GM12878 (cell line): ENCODE data around the gene HOXA2. TPM values are rescaled to one million over a fixed set of nuclear protein-coding genes. Genes with fewer than 3 reads are reported as not detected.

Experiments
- ATAC-seq: fragments of 200-7000 bp; cut with Tn5 transposase; 3 replicates; pipeline ENCODE4 v1.9.1; 2020; ENCODE audit warnings: mild to moderate bottlenecking, moderate library complexity
- BruUV-seq: library from RNA; stranded (reverse); fragments of 400-500 nt; replicated peaks from 2 replicates; lab custom pipeline; 2021; lab: Mats Ljungman, UMichigan
- CTCF ChIA-PET: fragments of 300-600 bp; sonication (Branson Sonifier 250); formaldehyde crosslinking; extraction: SDS; loops from one replicate; lab custom pipeline; 2021; ENCODE audit warnings: inconsistent platforms; lab: Yijun Ruan, JAX
- POLR2A ChIA-PET: fragments of 350-600 bp; formaldehyde crosslinking; extraction: SDS; loops from one replicate; lab custom pipeline; 2021; ENCODE audit warnings: inconsistent platforms; lab: Charles Lee
- RAD21 ChIA-PET: fragments of 300-600 bp; sonication (Branson Sonifier 250); formaldehyde crosslinking; loops from one replicate; lab custom pipeline; 2023; ENCODE audit warnings: antibody characterized with exemption; ENCODE audit not compliant: unreplicated experiment; lab: Charles Lee
- SMC1A ChIA-PET: fragments of 300-600 bp; sonication (Branson Sonifier 250); formaldehyde crosslinking; loops from one replicate; lab custom pipeline; 2023; ENCODE audit not compliant: unreplicated experiment, uncharacterized antibody; lab: Charles Lee
- DNase-seq: peaks from one replicate; pipeline ENCODE4 v3.0.0-alpha.2; 2011; ENCODE audit warnings: low read depth, low spot score
- FAIRE-seq: peaks from 3 replicates; lab custom pipeline; 2011; peaks lifted over from hg19 to GRCh38; lab: Jason Lieb, UNC
- H2AFZ ChIP-seq: 2 replicates; pipeline ENCODE4 v1.6.0; 2011; ENCODE audit warnings: low read depth, low read length, control low read depth; ENCODE audit not compliant: control insufficient read depth
- H3K27ac ChIP-seq: 2 replicates; pipeline ENCODE4 v1.5.1; 2011; ENCODE audit warnings: control low read depth; ENCODE audit not compliant: control insufficient read depth, insufficient read depth
- H3K27me3 ChIP-seq, 2 experiments: replicated peaks in 1 of 2; 2 replicates each; pipeline versions ENCODE4 v1.6.0 to v1.6.1; 2011; ENCODE audit warnings: low read length in 1 of 2; ENCODE audit not compliant: control insufficient read depth in 2 of 2, insufficient read depth in 2 of 2
- H3K36me3 ChIP-seq, 2 experiments: 2 replicates each; pipeline ENCODE4 v1.5.1; 2011; ENCODE audit warnings: low read length in 1 of 2; ENCODE audit not compliant: control insufficient read depth in 2 of 2, insufficient read depth in 2 of 2
- H3K4me1 ChIP-seq: 2 replicates; pipeline ENCODE4 v1.6.1; 2011; ENCODE audit warnings: mild to moderate bottlenecking, low read length, moderate library complexity, mixed read lengths; ENCODE audit not compliant: control insufficient read depth, insufficient read depth
- H3K4me2 ChIP-seq: 2 replicates; pipeline ENCODE4 v1.6.0; 2011; ENCODE audit warnings: control low read depth; ENCODE audit not compliant: control insufficient read depth, insufficient read depth
- H3K4me3 ChIP-seq: fragments of 200-600 bp; sonication (generic); 2 replicates; pipeline ENCODE4 v1.5.1; 2016
- H3K79me2 ChIP-seq: 2 replicates; pipeline ENCODE4 v1.6.0; 2011; ENCODE audit warnings: low read length; ENCODE audit not compliant: control insufficient read depth, insufficient read depth
- H3K9ac ChIP-seq: 2 replicates; pipeline ENCODE4 v1.8.0; 2011; ENCODE audit warnings: low read length, control low read depth, mixed read lengths; ENCODE audit not compliant: control insufficient read depth, insufficient read depth
- H3K9me3 ChIP-seq: replicated peaks from 3 replicates; pipeline ENCODE4 v1.5.1; 2011; ENCODE audit warnings: mild to moderate bottlenecking, low read length; ENCODE audit not compliant: control insufficient read depth, insufficient read depth
- H4K20me1 ChIP-seq: 2 replicates; pipeline ENCODE4 v1.6.0; 2011; ENCODE audit not compliant: control insufficient read depth, insufficient read depth
- CHD2 ChIP-seq: IDR thresholded peaks from 2 replicates; pipeline ENCODE4 v1.6.1; 2011; ENCODE audit warnings: low read depth, low read length, improper control_type of control experiment, borderline replicate concordance
- FOXK2 ChIP-seq: fragments of 450-650 bp; IDR thresholded peaks from 2 replicates; pipeline ENCODE4 v1.6.1; 2017; ENCODE audit warnings: mild to moderate bottlenecking, moderate library complexity
- NFYB ChIP-seq: IDR thresholded peaks from 2 replicates; pipeline ENCODE4 v1.6.1; 2011; ENCODE audit warnings: low read depth, mild to moderate bottlenecking, low read length, improper control_type of control experiment, moderate library complexity; ENCODE audit not compliant: insufficient read depth
- PAX5 ChIP-seq: IDR thresholded peaks from 2 replicates; pipeline ENCODE4 v1.6.1; 2011; ENCODE audit warnings: low read depth, low read length, borderline replicate concordance
- PAX8 ChIP-seq: fragments of 450-650 bp; IDR thresholded peaks from 2 replicates; pipeline ENCODE4 v1.6.1; 2017; ENCODE audit warnings: mild to moderate bottlenecking, moderate library complexity
- RAD51 ChIP-seq: fragments of 450-650 bp; IDR thresholded peaks from 2 replicates; pipeline ENCODE4 v1.6.1; 2016; ENCODE audit warnings: moderate library complexity, mild to moderate bottlenecking, inconsistent platforms
- RUNX3 ChIP-seq: IDR thresholded peaks from 2 replicates; pipeline ENCODE4 v1.6.1; 2012; ENCODE audit warnings: low read length, inconsistent platforms
- SMAD1 ChIP-seq: fragments of 450-650 bp; IDR thresholded peaks from 2 replicates; pipeline ENCODE4 v1.6.1; 2018; ENCODE audit warnings: mild to moderate bottlenecking, low read depth; ENCODE audit not compliant: partially characterized antibody
- YY1 ChIP-seq: IDR thresholded peaks from 2 replicates; pipeline ENCODE4 v1.6.1; 2011; ENCODE audit warnings: low read depth, mild to moderate bottlenecking, low read length
- ZNF384 ChIP-seq: IDR thresholded peaks from 2 replicates; pipeline ENCODE4 v1.6.1; 2012; ENCODE audit warnings: low read depth, mild to moderate bottlenecking, low read length, improper control_type of control experiment, borderline replicate concordance
- WGBS: methylation state at CpG from one replicate; pipeline ENCODE4 v1.1.6; 2016; ENCODE audit warnings: low lambda C conversion rate; ENCODE audit not compliant: insufficient replicate concordance, insufficient coverage; ENCODE audit errors: missing lambda C conversion rate; 5-methylcytosine and 5-hydroxymethylcytosine counted together
- in situ Hi-C: fragments of 300-500 bp; cut with MboI; formaldehyde crosslinking; loops from 9 replicates; pipeline ENCODE4 v1.14.3; 2018; ENCODE audit warnings: mixed read lengths
- intact Hi-C: fragments of 100-400 bp; cut with micrococcal nuclease; formaldehyde crosslinking; loops from one replicate; pipeline ENCODE4 v1.14.2; 2022; ENCODE audit not compliant: unreplicated experiment
- polyA plus RNA-seq, 11 experiments: library from polyadenylated mRNA; depleted of rRNA in 4 of 11; unstranded in 6 of 11; stranded (reverse) in 5 of 11; fragments of >200 nt; fragmentation: Nextera tagmentation in 4 of 11; fragmentation: Illumina TruSeq in 1 of 11; extraction: Ambion mirVana in 4 of 11; extraction: Trizol in 1 of 11; gene quantifications; 1 replicate in 1 of 11; 2 replicates in 10 of 11; pipeline versions ENCODE4 v1.2.1 to v1.2.3, GENCODE V29; 2011 to 2016; ENCODE audit warnings: inconsistent platforms in 2 of 11, missing spikeins in 2 of 11, low read depth in 1 of 11
- total RNA-seq, 4 experiments: library from RNA; depleted of rRNA in 3 of 4; stranded (reverse); fragments of >200 nt in 3 of 4; fragmentation: Illumina TruSeq in 1 of 4; extraction: Trizol in 1 of 4; gene quantifications; 2 replicates each; pipeline versions ENCODE4 v1.2.1 to v1.2.3, GENCODE V29; 2013 to 2021
- TF ChIP-seq, protein P1 (sequence below): fragments of 450-650 bp; conservative IDR thresholded peaks from 2 replicates; pipeline ENCODE4 v1.6.1; 2017; ENCODE audit warnings: mild to moderate bottlenecking, moderate library complexity

Gene HOXA2
- total and polyA plus RNA-seq, 10 of the 15 experiments (the other 5 are each of a cell fraction or from before 2014, with no cell fraction given): not detected

DNA sequence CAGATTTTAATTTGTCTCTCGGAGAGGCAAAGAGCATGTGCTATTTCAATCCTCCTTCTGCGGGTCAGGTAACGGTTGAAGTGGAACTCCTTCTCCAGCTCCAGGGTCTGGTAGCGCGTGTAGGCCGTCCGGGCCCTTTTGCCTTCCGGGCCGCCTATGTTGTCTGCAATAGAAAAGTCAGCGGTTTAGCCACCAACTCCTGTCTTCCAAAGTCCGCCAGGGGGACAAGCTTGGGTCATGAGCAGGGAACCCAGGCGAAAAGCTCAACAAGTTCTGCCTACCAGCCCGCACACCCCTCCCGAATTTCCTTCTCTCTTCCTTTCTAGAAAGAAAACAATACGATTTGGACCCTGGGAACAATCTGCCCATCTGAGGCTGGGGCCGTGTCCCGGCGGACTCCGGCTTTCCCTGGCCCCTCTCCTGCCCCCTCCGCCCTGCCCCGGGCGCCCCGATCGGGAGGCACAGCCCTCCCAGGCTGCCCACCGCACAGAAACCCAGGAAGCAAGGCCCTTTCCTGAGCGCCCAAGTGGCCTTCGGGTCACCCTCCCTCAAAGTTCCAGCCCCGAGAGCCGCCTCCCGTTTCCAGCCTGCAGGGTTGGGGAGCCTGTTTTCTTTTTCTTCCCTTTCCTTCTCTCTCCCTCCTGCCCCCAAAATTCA is 39.6 kb upstream of the HOXA2 start:
- Histone ChIP-seq H2AFZ (no peak overlapping the region), H3K79me2 (no peaks in the 10 kb centered on the region), H3K27me3 (peaks cover 3 to 5% of the 10 kb centered on the region in 2 experiments), H3K9ac (no peak overlapping the region), H3K4me1 (no peaks in the 10 kb centered on the region), H4K20me1 (no peaks in the 10 kb centered on the region), H3K4me2 (no peak overlapping the region), H3K27ac (no peak overlapping the region), H3K36me3 (no peaks in the 10 kb centered on the region), H3K9me3 (no peaks in the 10 kb centered on the region; the same call in 2 of the 3 replicates), H3K4me3 (no peak overlapping the region)
- intact Hi-C loops: no loop called here
- ChIA-PET SMC1A (no interaction called here), POLR2A (no interaction called here), CTCF (no interaction called here), RAD21 (no interaction called here)
- ATAC-seq (no peak), FAIRE-seq (no peak), DNase-seq (no peak)
- no TSS peak for BruUV-seq
- in situ Hi-C loops: no loop called here
- TF ChIP-seq PAX5: no peak
- no peak for TF ChIP-seq RAD51
- TF ChIP-seq ZNF384: no peak
- TF ChIP-seq NFYB: no peak
- no peak for TF ChIP-seq FOXK2
- TF ChIP-seq YY1: no peak
- no peak for TF ChIP-seq RUNX3
- no peak for TF ChIP-seq PAX8
- TF ChIP-seq SMAD1: no peak
- TF ChIP-seq CHD2: no peak
- TF ChIP-seq, protein P1, sequence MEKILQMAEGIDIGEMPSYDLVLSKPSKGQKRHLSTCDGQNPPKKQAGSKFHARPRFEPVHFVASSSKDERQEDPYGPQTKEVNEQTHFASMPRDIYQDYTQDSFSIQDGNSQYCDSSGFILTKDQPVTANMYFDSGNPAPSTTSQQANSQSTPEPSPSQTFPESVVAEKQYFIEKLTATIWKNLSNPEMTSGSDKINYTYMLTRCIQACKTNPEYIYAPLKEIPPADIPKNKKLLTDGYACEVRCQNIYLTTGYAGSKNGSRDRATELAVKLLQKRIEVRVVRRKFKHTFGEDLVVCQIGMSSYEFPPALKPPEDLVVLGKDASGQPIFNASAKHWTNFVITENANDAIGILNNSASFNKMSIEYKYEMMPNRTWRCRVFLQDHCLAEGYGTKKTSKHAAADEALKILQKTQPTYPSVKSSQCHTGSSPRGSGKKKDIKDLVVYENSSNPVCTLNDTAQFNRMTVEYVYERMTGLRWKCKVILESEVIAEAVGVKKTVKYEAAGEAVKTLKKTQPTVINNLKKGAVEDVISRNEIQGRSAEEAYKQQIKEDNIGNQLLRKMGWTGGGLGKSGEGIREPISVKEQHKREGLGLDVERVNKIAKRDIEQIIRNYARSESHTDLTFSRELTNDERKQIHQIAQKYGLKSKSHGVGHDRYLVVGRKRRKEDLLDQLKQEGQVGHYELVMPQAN: no peak
- WGBS: 60% methylated on average over 24 of the region's 30 CpGs
